ENCODE measurements around the gene ATP1A2.

GRCh38 chr1:160094806-160095205 is 20.8 kb upstream of the ATP1A2 start:
- TF ChIP-seq SPI1 (IDR thresholded peaks at IDR 0.05; ENCODE audit: borderline replicate concordance, insufficient read depth, low read depth, low read length) (no peak), ZZZ3 (IDR thresholded peaks at IDR 0.05; ENCODE audit: control insufficient read depth, insufficient read length, low read depth) (no peak), JUND (IDR thresholded peaks at IDR 0.05; ENCODE audit: low read depth, low read length) (no peak), CTCF (IDR thresholded peaks at IDR 0.05 in 2 of 3, conservative IDR thresholded peaks at IDR 0.05 in 1 of 3; ENCODE audit: control insufficient read depth in 2 of 3, extremely low read depth in 1 of 3, insufficient read depth in 1 of 3, low read depth in 3 of 3, low read length in 3 of 3) (no peak), RELB (IDR thresholded peaks at IDR 0.05; ENCODE audit: low read depth) (no peak), TAF1 (IDR thresholded peaks at IDR 0.05; ENCODE audit: borderline replicate concordance, low read depth, low read length) (no peak), BHLHE40 (IDR thresholded peaks at IDR 0.05; ENCODE audit: borderline replicate concordance in 1 of 2, low read depth in 2 of 2, low read length in 1 of 2) (no peak), POLR2A (IDR thresholded peaks at IDR 0.05; ENCODE audit: low read depth, low read length) (no peak), CHD1 (IDR thresholded peaks at IDR 0.05; ENCODE audit: low read depth, low read length) (no peak), POLR2AphosphoS2 (IDR thresholded peaks at IDR 0.05; ENCODE audit: low read depth, low read length) (no peak), EP300 (IDR thresholded peaks at IDR 0.05; ENCODE audit: borderline replicate concordance in 1 of 2, control insufficient read depth in 1 of 2, low read depth in 2 of 2, low read length in 2 of 2) (no peak)
